HepG2 (cell line): Measurements from ENCODE around the gene MYH10. TPM values are rescaled to one million over a fixed set of nuclear protein-coding genes. Genes with fewer than 3 reads are reported as not detected.

Experiments used
- E2F1 ChIP-seq: sonication (generic); formaldehyde crosslinking; IDR thresholded peaks from 2 replicates; pipeline ENCODE4 v1.5.0; 2020; ENCODE audit warnings: missing genetic modification reagents
- ELF3 ChIP-seq: IDR thresholded peaks from 2 replicates; pipeline ENCODE4 v1.6.1; 2016; ENCODE audit warnings: missing genetic modification reagents, missing compliant biosample characterization
- HDAC1 ChIP-seq: sonication (generic); formaldehyde crosslinking; IDR thresholded peaks from 2 replicates; pipeline ENCODE4 v1.5.1; 2020; ENCODE audit warnings: mild to moderate bottlenecking, missing genetic modification reagents
- HNRNPLL ChIP-seq: fragments of 200-400 bp; formaldehyde crosslinking; IDR thresholded peaks from 2 replicates; pipeline ENCODE4 v1.6.1; 2017; ENCODE audit warnings: mild to moderate bottlenecking, low read depth, low read length; ENCODE audit not compliant: poor library complexity, severe bottlenecking
- KLF16 ChIP-seq, 2 experiments: sonication (generic) in 1 of 2; formaldehyde crosslinking in 1 of 2; IDR thresholded peaks; 2 replicates each; pipeline versions ENCODE4 v1.6.1 to v1.8.0; 2016 to 2023; ENCODE audit warnings: missing genetic modification reagents in 2 of 2, missing compliant biosample characterization in 1 of 2
- MED13 ChIP-seq: sonication (generic); formaldehyde crosslinking; IDR thresholded peaks from 2 replicates; pipeline ENCODE4 v1.5.0; 2020; ENCODE audit warnings: missing genetic modification reagents
- NFYC ChIP-seq: IDR thresholded peaks from 2 replicates; pipeline ENCODE4 v1.6.1; 2016; ENCODE audit warnings: missing genetic modification reagents, missing compliant biosample characterization
- NR2F6 ChIP-seq, 2 experiments: IDR thresholded peaks; 2 replicates each; pipeline ENCODE4 v1.6.1; 2016; ENCODE audit warnings: antibody characterized with exemption in 1 of 2, mild to moderate bottlenecking in 1 of 2
- PBX2 ChIP-seq: IDR thresholded peaks from 2 replicates; pipeline ENCODE4 v1.6.1; 2016; ENCODE audit warnings: control low read depth
- ZBTB49 ChIP-seq: sonication (generic); formaldehyde crosslinking; IDR thresholded peaks from 2 replicates; pipeline ENCODE4 v1.4.0; 2020; ENCODE audit warnings: missing genetic modification reagents, borderline replicate concordance
- ZFP36 ChIP-seq: fragments of 150-350 bp; IDR thresholded peaks from 2 replicates; pipeline ENCODE4 v1.6.1; 2018; ENCODE audit warnings: borderline replicate concordance, low read length, low read depth; ENCODE audit not compliant: partially characterized antibody
- ZNF543 ChIP-seq: sonication (generic); formaldehyde crosslinking; IDR thresholded peaks from 2 replicates; pipeline ENCODE4 v1.4.0; 2020; ENCODE audit warnings: mild to moderate bottlenecking, missing genetic modification reagents
- polyA plus RNA-seq, 8 experiments: library from polyadenylated mRNA; depleted of rRNA in 3 of 8; stranded (reverse) in 7 of 8; unstranded in 1 of 8; fragments of >200 nt; fragmentation: Illumina TruSeq in 4 of 8; extraction: Trizol in 4 of 8; gene quantifications; 2 replicates each; pipeline versions ENCODE4 v1.2.1 to v1.2.3, GENCODE V29; 2011 to 2016; ENCODE audit warnings: low read depth in 4 of 8, missing spikeins in 1 of 8, mixed read lengths in 1 of 8; ENCODE audit not compliant: insufficient read depth in 1 of 8
- total RNA-seq, 5 experiments: library from RNA; depleted of rRNA; stranded (reverse); fragments of >200 nt; fragmentation: Illumina TruSeq; extraction: Trizol; gene quantifications; 2 replicates each; pipeline ENCODE4 v1.2.3, GENCODE V29; 2016; ENCODE audit warnings: low read depth in 1 of 5
- TF ChIP-seq, protein P1 (sequence below): sonication (generic); formaldehyde crosslinking; IDR thresholded peaks from 2 replicates; pipeline ENCODE4 v1.4.0; 2020; ENCODE audit warnings: missing genetic modification reagents
- TF ChIP-seq, protein P2 (sequence below): sonication (generic); formaldehyde crosslinking; conservative IDR thresholded peaks from 2 replicates; pipeline ENCODE4 v1.4.0; 2020; ENCODE audit warnings: mild to moderate bottlenecking, missing genetic modification reagents, moderate library complexity
- TF ChIP-seq, protein P3 (sequence below): sonication (generic); formaldehyde crosslinking; IDR thresholded peaks from 2 replicates; pipeline ENCODE4 v1.9.0; 2021; ENCODE audit warnings: missing genetic modification reagents, borderline replicate concordance

Gene MYH10
- total and polyA plus RNA-seq, 2 of the 13 experiments (the other 11 are each of a cell fraction or from before 2014, with no cell fraction given): 43.4 to 68.6 TPM

GRCh38 chr17:8630802-8631553 is 453 bp upstream of the MYH10 start (continued):
- no peak for TF ChIP-seq ZBTB49 (CRISPR knock-in tag)
- TF ChIP-seq ZFP36: no peak
- no peak; a peak in 1 of 4 replicates for TF ChIP-seq KLF16 (CRISPR knock-in tag; IDR thresholded peaks at IDR 0.05)
- peak; percentile 13; the same call in 1 of the 2 replicates for TF ChIP-seq E2F1 (CRISPR knock-in tag)
- peak; percentile 40 for TF ChIP-seq ELF3 (CRISPR knock-in tag)
- peak; percentile 96 for TF ChIP-seq PBX2 (CRISPR knock-in tag)
- no peak for TF ChIP-seq MED13 (CRISPR knock-in tag)
- peak; percentile 93 for TF ChIP-seq NFYC (CRISPR knock-in tag)
- TF ChIP-seq, protein P1, sequence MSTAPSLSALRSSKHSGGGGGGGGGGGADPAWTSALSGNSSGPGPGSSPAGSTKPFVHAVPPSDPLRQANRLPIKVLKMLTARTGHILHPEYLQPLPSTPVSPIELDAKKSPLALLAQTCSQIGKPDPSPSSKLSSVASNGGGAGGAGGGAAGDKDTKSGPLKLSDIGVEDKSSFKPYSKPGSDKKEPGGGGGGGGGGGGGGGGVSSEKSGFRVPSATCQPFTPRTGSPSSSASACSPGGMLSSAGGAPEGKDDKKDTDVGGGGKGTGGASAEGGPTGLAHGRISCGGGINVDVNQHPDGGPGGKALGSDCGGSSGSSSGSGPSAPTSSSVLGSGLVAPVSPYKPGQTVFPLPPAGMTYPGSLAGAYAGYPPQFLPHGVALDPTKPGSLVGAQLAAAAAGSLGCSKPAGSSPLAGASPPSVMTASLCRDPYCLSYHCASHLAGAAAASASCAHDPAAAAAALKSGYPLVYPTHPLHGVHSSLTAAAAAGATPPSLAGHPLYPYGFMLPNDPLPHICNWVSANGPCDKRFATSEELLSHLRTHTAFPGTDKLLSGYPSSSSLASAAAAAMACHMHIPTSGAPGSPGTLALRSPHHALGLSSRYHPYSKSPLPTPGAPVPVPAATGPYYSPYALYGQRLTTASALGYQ: peak; percentile 28; the same call in 1 of the 2 replicates
- TF ChIP-seq, protein P2, sequence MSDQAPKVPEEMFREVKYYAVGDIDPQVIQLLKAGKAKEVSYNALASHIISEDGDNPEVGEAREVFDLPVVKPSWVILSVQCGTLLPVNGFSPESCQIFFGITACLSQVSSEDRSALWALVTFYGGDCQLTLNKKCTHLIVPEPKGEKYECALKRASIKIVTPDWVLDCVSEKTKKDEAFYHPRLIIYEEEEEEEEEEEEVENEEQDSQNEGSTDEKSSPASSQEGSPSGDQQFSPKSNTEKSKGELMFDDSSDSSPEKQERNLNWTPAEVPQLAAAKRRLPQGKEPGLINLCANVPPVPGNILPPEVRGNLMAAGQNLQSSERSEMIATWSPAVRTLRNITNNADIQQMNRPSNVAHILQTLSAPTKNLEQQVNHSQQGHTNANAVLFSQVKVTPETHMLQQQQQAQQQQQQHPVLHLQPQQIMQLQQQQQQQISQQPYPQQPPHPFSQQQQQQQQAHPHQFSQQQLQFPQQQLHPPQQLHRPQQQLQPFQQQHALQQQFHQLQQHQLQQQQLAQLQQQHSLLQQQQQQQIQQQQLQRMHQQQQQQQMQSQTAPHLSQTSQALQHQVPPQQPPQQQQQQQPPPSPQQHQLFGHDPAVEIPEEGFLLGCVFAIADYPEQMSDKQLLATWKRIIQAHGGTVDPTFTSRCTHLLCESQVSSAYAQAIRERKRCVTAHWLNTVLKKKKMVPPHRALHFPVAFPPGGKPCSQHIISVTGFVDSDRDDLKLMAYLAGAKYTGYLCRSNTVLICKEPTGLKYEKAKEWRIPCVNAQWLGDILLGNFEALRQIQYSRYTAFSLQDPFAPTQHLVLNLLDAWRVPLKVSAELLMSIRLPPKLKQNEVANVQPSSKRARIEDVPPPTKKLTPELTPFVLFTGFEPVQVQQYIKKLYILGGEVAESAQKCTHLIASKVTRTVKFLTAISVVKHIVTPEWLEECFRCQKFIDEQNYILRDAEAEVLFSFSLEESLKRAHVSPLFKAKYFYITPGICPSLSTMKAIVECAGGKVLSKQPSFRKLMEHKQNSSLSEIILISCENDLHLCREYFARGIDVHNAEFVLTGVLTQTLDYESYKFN (CRISPR knock-in tag): peak; percentile 64; the same call in 1 of the 2 replicates
- TF ChIP-seq NR2F6 (IDR thresholded peaks at IDR 0.05): no peak
- peak; percentile 49; the same call in 1 of the 2 replicates for TF ChIP-seq NR2F6 (CRISPR knock-in tag; IDR thresholded peaks at IDR 0.05)
- peak; percentile 88 for TF ChIP-seq HNRNPLL
- TF ChIP-seq HDAC1: no peak; the same call in 1 of the 2 replicates
- TF ChIP-seq, protein P3, sequence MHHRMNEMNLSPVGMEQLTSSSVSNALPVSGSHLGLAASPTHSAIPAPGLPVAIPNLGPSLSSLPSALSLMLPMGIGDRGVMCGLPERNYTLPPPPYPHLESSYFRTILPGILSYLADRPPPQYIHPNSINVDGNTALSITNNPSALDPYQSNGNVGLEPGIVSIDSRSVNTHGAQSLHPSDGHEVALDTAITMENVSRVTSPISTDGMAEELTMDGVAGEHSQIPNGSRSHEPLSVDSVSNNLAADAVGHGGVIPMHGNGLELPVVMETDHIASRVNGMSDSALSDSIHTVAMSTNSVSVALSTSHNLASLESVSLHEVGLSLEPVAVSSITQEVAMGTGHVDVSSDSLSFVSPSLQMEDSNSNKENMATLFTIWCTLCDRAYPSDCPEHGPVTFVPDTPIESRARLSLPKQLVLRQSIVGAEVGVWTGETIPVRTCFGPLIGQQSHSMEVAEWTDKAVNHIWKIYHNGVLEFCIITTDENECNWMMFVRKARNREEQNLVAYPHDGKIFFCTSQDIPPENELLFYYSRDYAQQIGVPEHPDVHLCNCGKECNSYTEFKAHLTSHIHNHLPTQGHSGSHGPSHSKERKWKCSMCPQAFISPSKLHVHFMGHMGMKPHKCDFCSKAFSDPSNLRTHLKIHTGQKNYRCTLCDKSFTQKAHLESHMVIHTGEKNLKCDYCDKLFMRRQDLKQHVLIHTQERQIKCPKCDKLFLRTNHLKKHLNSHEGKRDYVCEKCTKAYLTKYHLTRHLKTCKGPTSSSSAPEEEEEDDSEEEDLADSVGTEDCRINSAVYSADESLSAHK (CRISPR knock-in tag): no peak
- no peak for TF ChIP-seq ZNF543 (CRISPR knock-in tag)
